ENCODE data around the gene NKRF. TPM values are rescaled to one million over a fixed set of nuclear protein-coding genes. Genes with fewer than 3 reads are reported as not detected.

The NKRF gene
- total RNA-seq, 2 experiments from 2014 or later: 10.7 to 20.7 TPM

DNA sequence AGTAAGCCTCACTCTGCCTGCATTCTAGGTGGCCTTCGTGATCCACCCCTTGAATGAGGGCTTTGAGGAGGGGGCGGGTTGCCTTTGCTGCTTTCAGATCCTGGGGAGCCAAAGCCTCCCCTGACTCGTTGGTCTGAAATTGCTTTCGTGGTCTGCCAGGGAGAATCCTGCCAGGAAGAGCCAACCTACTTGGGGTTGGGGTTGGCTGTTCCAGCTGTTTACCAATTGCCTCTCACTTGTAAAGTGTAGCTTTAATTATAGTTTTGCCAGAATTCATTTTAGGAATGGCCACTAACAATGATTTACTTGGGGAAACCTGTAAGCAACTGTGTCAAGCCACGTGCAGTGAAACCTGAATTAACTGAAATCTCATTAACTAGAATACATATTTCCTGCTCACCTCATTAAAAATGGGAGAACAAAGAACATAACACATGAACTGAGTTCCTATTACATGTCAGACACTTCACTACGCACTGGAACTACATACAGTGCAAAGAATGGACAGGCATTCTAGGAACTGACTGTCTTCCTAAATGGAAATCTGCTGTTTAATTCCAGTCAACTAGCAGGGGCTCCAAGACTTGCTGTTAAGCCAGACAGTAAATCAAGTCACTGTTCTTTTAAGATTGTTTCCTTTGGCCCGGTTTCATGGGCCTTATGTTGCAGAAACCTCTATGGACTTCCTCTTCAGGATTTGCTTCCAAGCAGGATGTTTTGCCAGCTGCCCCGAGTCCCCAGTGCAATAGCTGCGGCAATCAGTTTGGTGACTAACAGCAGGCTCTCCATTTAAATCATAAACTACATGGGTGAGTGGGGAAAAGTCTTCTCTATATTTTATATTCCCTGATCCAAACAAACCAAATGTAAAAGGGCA lies 16.4 kb upstream of the NKRF start:
- Histone ChIP-seq H3K9me3 (ENCODE audit: low read length) (no peaks in the 10 kb centered on the region), H3K4me3 (ENCODE audit: low read depth, low read length, poor library complexity, severe bottlenecking) (no peak overlapping the region), H2AFZ (ENCODE audit: low read length) (no peak overlapping the region), H3K4me2 (ENCODE audit: low read length) (no peak overlapping the region), H3K27ac (ENCODE audit: low read depth, low read length, poor library complexity, severe bottlenecking) (no peak overlapping the region), H3K36me3 (ENCODE audit: insufficient read depth, low read length) (peaks cover 56% of the 10 kb centered on the region), H3K4me1 (ENCODE audit: insufficient read depth, low read length, poor library complexity, severe bottlenecking) (peaks cover 31% of the 10 kb centered on the region), H4K20me1 (ENCODE audit: insufficient read depth, low read length) (no peaks in the 10 kb centered on the region), H3K9me2 (ENCODE audit: insufficient read depth, low read length) (no peaks in the 10 kb centered on the region), H3K79me2 (ENCODE audit: insufficient read depth, low read depth, low read length) (no peaks in the 10 kb centered on the region)
- POLR2A ChIA-PET: interaction anchor here (0.6 to 0.9 kb wide), 3 partner anchors 11 to 105 kb away, joined by 3 read pairs; no protein-coding TSS in a partner anchor
- intact Hi-C loops (cut with micrococcal nuclease; ENCODE audit: unreplicated experiment): loop anchor here (5.0 kb wide), 1 partner anchor 155 kb away; no protein-coding TSS in a partner anchor
- DNase-seq (ENCODE audit: low spot score): no peak
- BruUV-seq (replicated peaks): no TSS peak
- TF ChIP-seq EZH2phosphoT487 (IDR thresholded peaks at IDR 0.05; ENCODE audit: borderline replicate concordance, low read depth, low read length): no peak
- TF ChIP-seq, protein P1, sequence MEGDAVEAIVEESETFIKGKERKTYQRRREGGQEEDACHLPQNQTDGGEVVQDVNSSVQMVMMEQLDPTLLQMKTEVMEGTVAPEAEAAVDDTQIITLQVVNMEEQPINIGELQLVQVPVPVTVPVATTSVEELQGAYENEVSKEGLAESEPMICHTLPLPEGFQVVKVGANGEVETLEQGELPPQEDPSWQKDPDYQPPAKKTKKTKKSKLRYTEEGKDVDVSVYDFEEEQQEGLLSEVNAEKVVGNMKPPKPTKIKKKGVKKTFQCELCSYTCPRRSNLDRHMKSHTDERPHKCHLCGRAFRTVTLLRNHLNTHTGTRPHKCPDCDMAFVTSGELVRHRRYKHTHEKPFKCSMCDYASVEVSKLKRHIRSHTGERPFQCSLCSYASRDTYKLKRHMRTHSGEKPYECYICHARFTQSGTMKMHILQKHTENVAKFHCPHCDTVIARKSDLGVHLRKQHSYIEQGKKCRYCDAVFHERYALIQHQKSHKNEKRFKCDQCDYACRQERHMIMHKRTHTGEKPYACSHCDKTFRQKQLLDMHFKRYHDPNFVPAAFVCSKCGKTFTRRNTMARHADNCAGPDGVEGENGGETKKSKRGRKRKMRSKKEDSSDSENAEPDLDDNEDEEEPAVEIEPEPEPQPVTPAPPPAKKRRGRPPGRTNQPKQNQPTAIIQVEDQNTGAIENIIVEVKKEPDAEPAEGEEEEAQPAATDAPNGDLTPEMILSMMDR (conservative IDR thresholded peaks at IDR 0.05; ENCODE audit: low read length): no peak
- CTCF ChIA-PET (ENCODE audit: unreplicated experiment): no interaction called here

DNA sequence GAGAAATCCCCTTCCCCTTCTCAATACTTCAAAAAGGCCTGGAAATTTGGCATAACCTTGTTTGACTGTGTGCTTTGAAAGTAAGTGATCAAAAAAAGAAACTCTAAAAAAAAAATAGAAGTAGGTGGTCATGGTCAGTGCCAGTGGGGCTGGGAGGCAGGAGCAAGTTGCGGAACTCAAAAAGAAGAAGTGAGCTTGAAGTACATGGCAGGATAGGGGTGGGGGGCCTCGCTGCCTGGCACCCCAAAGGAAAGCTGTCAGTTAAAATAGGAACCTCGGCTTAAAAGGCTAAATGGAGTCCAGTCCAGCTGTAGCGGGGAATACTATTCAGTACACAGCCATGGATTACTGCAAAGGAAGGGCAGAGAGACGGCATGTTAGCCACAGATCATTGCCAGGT lies 12.2 kb upstream of the NKRF start:
- Histone ChIP-seq H3K27ac (ENCODE audit: low read depth, low read length, poor library complexity, severe bottlenecking) (peak overlapping the region; percentile 49), H3K36me3 (ENCODE audit: insufficient read depth, low read length) (peaks cover 29% of the 10 kb centered on the region), H3K4me2 (ENCODE audit: low read length) (peak overlapping the region; percentile 76), H3K9me2 (ENCODE audit: insufficient read depth, low read length) (no peaks in the 10 kb centered on the region), H4K20me1 (ENCODE audit: insufficient read depth, low read length) (no peaks in the 10 kb centered on the region), H2AFZ (ENCODE audit: low read length) (no peak overlapping the region), H3K79me2 (ENCODE audit: insufficient read depth, low read depth, low read length) (no peaks in the 10 kb centered on the region), H3K9me3 (ENCODE audit: low read length) (no peaks in the 10 kb centered on the region), H3K4me3 (ENCODE audit: low read depth, low read length, poor library complexity, severe bottlenecking) (peak overlapping the region; percentile 46), H3K4me1 (ENCODE audit: insufficient read depth, low read length, poor library complexity, severe bottlenecking) (peaks cover 38% of the 10 kb centered on the region)
- ChIA-PET CTCF (ENCODE audit: unreplicated experiment) (interaction anchor here (1.1 kb wide), 1 partner anchor 111 kb away, joined by 4 read pairs; no protein-coding TSS in a partner anchor), POLR2A (interaction anchor here (0.6 to 1.3 kb wide), 4 partner anchors 15 to 88 kb away, joined by 3 to 4 read pairs (median 4); partner anchors contain the start of gene SEPTIN6)
- no peak for TF ChIP-seq EZH2phosphoT487 (IDR thresholded peaks at IDR 0.05; ENCODE audit: borderline replicate concordance, low read depth, low read length)
- TF ChIP-seq, protein P1 (conservative IDR thresholded peaks at IDR 0.05; ENCODE audit: low read length): no peak
- peak; percentile 48 for DNase-seq (ENCODE audit: low spot score)
- intact Hi-C loops (cut with micrococcal nuclease; ENCODE audit: unreplicated experiment): no loop called here
- no TSS peak for BruUV-seq (replicated peaks)

All from OCI-LY7 (cell line).